ENCODE results near the gene DLG1.
"Not testable (repeated sequence)": the region's sequence is repeated elsewhere in the genome, so short reads cannot be mapped to it uniquely, and the experiment has no call there.

Gene DLG1

DNA sequence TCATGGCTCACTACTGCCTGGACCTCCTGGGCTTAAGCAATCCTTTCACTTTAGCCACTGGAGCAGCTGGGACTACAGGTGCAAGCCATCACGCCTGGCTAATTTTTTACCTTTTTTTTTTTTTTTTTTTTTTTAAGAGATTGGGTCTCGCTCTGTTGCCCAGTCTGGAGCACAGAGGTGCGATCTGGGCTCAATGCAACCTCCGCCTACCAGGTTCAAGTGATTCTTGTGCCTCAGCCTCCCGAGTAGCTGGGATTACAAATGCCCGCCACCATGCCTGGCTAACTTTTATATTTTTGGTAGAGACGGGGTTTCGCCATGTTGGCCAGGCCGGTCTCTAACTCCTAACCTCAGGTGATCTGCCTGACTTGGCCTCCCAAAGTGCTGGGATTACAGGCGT is 218.1 kb downstream of the DLG1 start:
- TF ChIP-seq, protein P1, sequence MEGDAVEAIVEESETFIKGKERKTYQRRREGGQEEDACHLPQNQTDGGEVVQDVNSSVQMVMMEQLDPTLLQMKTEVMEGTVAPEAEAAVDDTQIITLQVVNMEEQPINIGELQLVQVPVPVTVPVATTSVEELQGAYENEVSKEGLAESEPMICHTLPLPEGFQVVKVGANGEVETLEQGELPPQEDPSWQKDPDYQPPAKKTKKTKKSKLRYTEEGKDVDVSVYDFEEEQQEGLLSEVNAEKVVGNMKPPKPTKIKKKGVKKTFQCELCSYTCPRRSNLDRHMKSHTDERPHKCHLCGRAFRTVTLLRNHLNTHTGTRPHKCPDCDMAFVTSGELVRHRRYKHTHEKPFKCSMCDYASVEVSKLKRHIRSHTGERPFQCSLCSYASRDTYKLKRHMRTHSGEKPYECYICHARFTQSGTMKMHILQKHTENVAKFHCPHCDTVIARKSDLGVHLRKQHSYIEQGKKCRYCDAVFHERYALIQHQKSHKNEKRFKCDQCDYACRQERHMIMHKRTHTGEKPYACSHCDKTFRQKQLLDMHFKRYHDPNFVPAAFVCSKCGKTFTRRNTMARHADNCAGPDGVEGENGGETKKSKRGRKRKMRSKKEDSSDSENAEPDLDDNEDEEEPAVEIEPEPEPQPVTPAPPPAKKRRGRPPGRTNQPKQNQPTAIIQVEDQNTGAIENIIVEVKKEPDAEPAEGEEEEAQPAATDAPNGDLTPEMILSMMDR (conservative IDR thresholded peaks at IDR 0.05): no peak
- H3K27ac ChIP-seq: no peak overlapping the region

DNA sequence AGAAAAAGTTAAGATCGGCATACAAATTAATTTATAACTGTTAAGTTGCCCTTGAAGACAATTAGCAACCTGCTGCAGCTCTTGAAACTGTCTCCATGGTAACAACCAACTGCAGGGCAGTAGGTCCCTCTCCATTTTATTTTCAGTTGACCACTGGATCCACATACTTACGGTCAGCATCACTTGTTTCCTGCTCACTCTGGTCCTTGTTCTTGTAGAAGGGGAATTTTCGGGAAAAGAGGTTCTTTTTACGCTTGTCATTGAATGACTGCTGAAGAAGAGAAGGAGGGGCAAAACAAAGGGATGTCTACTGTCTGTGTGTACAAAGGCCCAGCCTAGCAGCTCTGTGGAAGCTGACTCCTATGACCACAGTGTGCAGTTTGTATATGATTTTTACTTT is 222.0 kb downstream of the DLG1 start:
- TF ChIP-seq, protein P1 (conservative IDR thresholded peaks at IDR 0.05): no peak
- H3K27ac ChIP-seq: no peak overlapping the region

DNA sequence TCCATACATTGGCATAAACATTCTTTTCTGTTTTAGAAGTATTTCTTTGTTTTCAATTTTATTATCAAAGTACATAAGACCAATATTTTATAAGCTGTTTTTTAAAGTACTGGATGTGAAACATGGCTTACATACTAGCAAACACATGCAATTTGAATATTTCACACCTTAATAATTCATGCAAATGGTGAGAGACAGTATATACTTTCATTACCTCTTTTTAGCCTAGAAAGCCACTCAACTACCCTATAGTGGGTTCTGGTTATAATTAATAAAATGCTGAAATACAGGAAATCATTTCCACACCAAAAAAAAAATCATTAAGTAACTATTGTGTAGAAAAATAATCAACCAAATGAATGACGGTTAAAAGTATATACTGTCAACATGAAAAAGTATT is 230.3 kb downstream of the DLG1 start:
- H3K27ac ChIP-seq: no peak overlapping the region
- TF ChIP-seq, protein P1 (conservative IDR thresholded peaks at IDR 0.05): no peak

DNA sequence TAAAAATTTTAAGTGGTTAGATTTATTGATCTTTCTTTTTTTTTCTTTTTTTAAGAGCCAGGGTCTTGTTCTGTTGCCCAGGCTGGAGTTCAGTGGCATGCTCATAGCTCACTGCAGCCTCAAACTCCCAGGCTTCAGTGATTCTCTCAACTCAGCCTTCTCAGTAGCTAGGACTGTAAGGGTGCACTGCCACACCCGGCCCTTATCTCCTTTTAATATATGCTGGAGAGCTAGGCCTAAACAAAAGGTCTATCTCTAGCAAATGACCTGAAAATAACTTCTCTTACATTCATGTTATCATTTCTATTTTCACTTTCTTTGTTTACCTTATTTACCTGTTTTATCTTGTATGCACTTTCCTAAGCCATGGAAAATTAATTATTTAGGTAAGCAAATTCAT is 233.6 kb downstream of the DLG1 start:
- TF ChIP-seq, protein P1 (conservative IDR thresholded peaks at IDR 0.05): no peak

DNA sequence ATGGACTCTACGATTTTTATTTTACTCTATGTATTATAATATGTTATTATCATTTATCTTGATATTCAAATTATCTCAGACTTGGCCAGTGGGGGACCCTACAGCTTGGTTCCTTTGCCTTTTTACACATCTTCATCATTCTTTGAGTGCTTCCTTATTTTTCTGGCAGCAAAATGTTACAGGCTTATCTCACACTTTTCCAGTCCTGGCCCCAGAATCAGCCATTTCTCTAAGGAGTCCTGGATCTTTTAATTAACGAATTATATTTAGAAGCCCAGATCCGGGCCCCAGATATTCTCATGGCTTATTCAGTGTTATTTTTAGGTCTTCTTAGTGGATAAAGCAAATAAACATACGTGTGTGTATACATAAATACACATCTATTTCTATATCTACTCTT is 236.0 kb downstream of the DLG1 start:
- TF ChIP-seq, protein P1 (conservative IDR thresholded peaks at IDR 0.05): no peak
- H3K27ac ChIP-seq: no peak overlapping the region

More for the DNA sequence above, 233.6 kb downstream of the DLG1 start:
- H3K27ac ChIP-seq: no peak overlapping the region

DNA sequence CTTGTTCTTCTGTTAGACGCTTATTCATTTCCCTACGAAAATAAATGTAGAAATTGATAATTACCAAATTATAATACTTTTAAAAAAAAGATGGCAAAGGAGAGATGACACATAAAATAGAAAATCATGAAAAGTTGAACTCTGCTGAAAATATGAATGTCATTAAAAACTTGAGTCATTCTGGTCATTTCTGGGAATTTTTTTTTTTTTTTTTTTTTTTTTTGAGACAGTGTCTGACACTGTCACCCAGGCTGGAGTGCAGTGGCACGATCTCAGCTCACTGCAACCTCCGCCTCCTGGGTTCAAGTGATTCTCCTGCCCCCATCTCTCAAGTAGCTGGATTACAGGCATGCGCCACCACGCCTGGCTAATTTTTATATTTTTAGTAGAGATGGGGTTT is 246.8 kb downstream of the DLG1 start:
- not testable (repeated sequence) for H3K27ac ChIP-seq

DNA sequence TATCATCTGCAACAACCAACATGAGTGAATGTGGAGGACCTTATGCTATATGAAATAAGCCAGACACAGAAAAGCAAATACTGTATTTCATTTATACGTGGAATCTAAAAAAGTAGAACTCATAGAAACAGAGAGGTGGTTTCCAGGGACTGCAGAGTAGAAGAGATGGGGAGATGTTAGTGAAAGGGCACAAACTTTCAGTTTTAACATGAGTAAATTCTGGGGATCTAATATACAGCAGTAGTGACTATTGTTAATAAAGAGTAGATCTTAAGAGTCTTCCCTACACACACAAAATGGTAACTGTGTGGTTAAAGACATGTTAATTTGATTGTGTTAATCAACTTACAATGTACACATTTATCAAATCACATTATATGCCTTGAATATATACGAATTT is 247.9 kb downstream of the DLG1 start:
- no peak overlapping the region for H3K27ac ChIP-seq
- TF ChIP-seq, protein P1 (conservative IDR thresholded peaks at IDR 0.05): no peak

DNA sequence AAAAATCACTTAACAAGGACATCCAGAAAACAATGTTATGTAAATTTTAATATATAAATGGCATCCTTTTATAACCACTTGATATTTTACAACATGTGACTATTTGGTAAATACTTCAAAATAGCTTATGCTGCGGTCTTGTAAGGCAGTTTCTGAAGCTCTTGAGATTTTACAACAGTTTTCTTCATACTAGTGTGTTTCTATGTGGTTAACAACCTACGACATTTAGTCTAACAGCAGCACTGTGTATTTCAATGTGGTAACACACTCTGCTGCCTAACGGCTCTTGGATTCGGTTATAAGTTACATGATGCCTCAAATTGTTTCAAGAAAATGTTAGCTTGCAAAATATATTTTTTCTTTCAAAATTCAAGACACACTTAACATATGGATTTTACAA is 255.9 kb downstream of the DLG1 start:
- no peak overlapping the region for H3K27ac ChIP-seq
- TF ChIP-seq, protein P1 (conservative IDR thresholded peaks at IDR 0.05): no peak

Data from VCaP (cell line).